GM18861 (cell line): ENCODE results near the gene CPA1.

Source experiments
- ATAC-seq: cut with Tn5 transposase; IDR thresholded peaks from one replicate; pipeline ENCODE4 v1.9.1; 2021; ENCODE audit not compliant: unreplicated experiment

Gene CPA1

DNA sequence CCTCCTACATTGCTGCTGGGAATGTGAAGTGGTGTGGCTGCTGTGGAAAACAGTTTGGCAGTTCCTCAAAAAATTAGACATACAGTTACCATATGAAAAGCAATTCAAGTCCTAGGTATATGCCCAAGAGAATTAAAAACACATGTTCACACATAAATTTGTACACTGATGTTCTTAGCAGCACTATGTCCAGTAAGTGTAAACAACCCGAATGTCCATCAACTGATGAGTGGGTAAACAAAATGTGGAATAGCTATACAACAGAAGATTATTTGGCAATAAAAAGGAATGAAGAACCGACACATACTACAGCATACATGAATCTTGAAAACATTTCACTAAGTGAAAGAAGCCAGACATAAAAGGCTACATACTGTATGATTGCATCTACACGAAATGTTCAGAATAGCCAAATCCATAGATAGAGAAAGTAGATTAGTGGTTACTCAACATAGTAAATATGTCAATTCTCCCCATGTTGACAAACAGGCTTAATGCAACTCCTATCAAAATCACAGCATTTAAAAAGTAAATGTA lies 43.3 kb downstream of the CPA1 start:
- no peak for ATAC-seq

DNA sequence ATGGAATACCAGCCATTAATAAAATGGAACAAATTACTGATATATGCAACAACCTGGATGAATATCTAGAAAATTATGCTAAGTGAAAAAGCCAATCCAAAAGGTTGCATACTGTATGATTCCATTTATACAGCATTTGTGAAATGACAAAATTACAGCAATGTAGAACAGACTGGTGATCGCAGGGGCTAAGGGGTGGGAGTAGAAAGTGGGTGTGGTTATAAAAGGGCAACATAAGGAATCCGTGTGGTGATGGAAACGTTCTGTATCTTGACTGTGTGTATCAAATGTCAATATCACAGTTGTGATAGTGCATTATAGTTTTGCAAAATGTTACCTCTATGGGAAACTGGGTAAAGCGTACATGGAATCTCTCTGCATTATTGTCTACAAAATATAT lies 45.5 kb downstream of the CPA1 start:
- ATAC-seq, result no peak

DNA sequence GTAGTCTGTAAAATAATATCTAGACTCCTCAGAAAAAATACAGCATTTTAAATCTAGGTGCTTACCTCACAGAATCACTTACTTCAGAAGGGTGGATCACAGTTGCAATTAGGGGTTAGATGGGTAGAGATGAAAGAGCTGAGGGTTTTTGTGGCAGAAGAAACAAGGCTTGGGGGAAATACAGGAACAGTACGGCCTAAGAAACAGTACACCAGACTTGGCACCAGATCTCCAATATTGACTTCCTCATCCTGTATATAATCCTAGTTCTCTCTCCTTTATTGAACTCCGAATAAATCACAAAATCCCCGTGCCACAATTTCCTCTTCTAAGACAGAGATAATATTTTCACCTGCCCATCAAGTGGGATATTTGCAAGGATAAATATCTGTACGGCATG lies 46.3 kb downstream of the CPA1 start:
- no peak for ATAC-seq

DNA sequence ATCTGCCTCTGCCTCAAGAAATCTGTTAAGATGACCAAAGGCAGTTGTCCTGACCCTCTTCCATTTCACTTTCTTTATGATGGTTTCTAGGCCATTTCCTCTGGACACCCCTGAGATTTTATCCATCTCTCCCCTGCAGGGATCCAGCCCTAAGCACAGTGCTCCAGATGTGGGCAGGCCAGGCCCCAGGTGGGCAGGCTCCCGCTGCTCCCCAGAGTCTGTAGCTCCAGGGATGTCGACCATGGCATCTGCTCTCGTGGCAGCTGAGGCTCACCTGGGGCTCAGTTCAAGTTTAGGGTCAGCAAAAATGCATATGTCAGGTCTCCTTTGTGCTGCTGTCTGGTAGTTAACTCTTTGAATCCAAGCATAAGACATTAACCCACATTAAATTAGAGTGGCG lies 48.7 kb downstream of the CPA1 start:
- ATAC-seq, result no peak

GRCh38 chr7:130430115-130430514 lies 49.8 kb downstream of the CPA1 start:
- ATAC-seq, result no peak

GRCh38 chr7:130430841-130431666 lies 50.8 kb downstream of the CPA1 start:
- no peak for ATAC-seq

DNA sequence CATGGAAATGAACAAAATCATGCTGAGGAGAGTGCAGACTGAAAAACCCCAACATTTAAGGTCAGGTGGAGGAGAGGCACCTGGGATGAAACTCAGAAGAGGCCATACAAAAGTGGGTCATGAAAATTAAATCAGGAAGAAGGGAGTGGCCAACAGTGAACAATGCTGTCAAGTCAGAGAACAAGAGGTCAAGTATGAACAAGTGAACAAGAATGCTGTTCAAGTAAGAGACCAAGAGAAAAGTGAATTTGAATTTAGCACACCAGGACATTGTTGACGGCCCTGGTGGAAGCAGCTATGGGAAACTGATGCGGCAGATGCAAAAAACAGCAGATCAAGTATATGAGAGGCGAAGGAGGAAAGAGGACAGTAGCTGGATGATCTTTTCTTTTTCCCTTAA lies 52.6 kb downstream of the CPA1 start:
- ATAC-seq, result no peak

DNA sequence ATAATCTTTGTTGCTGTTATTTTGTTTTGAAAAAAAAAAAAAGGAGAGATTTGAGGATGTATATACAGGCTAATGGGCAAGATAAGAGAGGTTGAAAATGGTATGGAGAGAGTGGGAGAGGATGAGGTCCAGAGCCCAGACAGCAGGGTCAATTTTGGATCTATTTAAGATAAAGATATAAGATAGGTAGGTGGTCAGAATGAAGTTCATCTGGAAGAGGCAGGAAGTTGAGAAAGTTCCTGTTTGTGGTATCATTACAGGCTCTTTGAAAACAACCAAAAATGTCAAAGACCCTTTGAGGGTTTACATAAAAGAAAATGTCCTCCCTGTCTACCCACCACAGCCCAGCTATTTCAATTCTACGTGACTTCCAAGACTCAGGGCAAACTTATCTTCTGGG lies 53.0 kb downstream of the CPA1 start:
- no peak for ATAC-seq

DNA sequence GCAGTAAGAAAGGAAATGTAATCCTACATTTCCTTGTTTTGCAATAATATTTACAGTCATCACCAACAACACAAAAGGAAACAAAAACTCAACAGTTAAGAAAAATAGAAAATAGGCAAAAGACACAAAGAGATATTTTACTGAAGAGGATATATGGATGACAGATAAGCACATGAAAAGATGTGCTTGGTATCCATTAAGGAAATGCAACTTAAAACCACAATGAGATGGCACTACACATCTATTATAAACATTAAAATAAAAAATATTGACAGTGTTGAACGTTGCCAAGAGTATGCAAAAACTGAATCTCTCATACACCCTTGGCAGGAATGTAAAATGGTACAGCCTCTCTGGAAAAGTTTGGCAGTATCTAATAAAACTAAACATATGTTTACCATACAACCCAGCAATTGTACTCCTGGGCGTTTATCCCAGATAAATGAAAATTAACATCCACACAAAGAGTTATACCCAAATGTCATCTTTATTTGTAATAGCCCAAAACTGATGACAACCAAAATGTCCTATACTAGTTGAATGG lies 55.1 kb downstream of the CPA1 start:
- ATAC-seq, result no peak

DNA sequence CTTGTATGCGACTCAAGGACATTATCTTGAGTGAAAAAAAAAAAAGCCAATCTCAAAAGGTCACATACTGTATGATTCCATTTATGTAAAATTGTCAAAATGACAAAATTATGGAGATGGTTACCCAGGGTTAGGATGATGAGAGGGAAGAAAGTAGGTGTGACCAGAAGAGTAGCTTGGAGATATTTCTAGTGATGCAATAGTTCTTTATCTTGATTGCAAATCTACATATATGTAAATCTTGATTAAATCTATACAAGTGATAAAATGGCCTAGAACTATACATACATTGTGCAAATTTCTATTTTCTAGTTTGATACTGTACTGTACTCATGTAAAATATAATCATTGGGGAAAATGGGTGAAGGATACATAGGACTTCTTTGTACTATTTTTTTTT lies 56.0 kb downstream of the CPA1 start:
- no peak for ATAC-seq
